Urinary bladder (tissue), 4 donors: ENCODE measurements around the gene GUCY2F. TPM values are rescaled to one million over a fixed set of nuclear protein-coding genes. Genes with fewer than 3 reads are reported as not detected.

Source experiments
- DNase-seq: peaks from one replicate; pipeline ENCODE4 v3.0.0-alpha.2; 2015; ENCODE audit errors: extremely low spot score
- H3K27ac ChIP-seq: one replicate; pipeline ENCODE4 v1.5.1; 2013; ENCODE audit warnings: low read depth, mild to moderate bottlenecking, moderate library complexity
- H3K36me3 ChIP-seq: one replicate; pipeline ENCODE4 v1.6.1; 2013; ENCODE audit warnings: mild to moderate bottlenecking, moderate library complexity; ENCODE audit not compliant: insufficient read depth
- H3K4me1 ChIP-seq: one replicate; pipeline ENCODE4 v1.6.1; 2013; ENCODE audit warnings: mild to moderate bottlenecking, moderate library complexity; ENCODE audit not compliant: insufficient read depth
- H3K4me3 ChIP-seq: one replicate; pipeline ENCODE4 v1.5.1; 2013; ENCODE audit warnings: low read depth, low read length
- WGBS: extraction: QIAGEN DNeasy Blood & Tissue Kit; methylation state at CpG from one replicate; pipeline ENCODE4 v1.1.7; 2013; 5-methylcytosine and 5-hydroxymethylcytosine counted together
- polyA plus RNA-seq: library from polyadenylated mRNA; stranded (reverse); fragments of 200-250 nt; gene quantifications from one replicate; pipeline ENCODE4 v1.2.3, GENCODE V29; 2013
- total RNA-seq: library from RNA; depleted of rRNA; stranded (reverse); fragments of >200 nt; gene quantifications from one replicate; pipeline ENCODE4 v1.2.3, GENCODE V29; 2014
- donor health status: healthy with polysubstance abuse.
- donor health status: healthy.

GUCY2F gene
- total and polyA plus RNA-seq, 2 donors, result not detected

DNA sequence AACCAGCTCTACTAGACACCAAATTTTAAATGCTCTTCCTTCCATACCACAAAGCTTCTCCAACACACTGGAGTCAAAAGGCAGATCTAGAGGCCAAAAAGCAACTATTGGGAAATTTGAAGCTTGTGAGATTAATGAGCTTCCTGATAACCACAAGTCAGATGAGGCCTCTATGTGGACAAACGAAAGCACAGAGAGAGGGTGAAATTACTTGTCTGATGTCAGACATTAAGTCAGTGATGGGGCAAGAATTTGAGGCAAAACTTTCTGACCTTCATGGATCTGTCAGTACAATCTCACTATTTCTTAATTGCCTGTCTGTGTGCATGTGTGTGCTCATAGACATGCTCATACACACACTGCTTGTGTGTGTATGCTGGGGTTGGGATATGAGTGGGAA, 103.6 kb downstream of the GUCY2F start:
- Histone ChIP-seq H3K4me3 (no peak overlapping the region), H3K4me1 (no peaks in the 10 kb centered on the region), H3K27ac (no peak overlapping the region), H3K36me3 (no peaks in the 10 kb centered on the region)
- no peak for DNase-seq
- WGBS, result 57% methylated on average over 1 of the region's 1 CpG

- 87% methylated on average over 1 of the region's 1 CpG for WGBS
- H3K36me3 ChIP-seq, result no peaks in the 10 kb centered on the region
- no peak for DNase-seq
Measured at GRCh38 chrX:109374262-109374960, 107.5 kb downstream of the GUCY2F start.

GRCh38 chrX:109373468-109373867, 108.4 kb downstream of the GUCY2F start:
- no peak for DNase-seq
- Histone ChIP-seq H3K36me3 (no peaks in the 10 kb centered on the region), H3K4me3 (no peak overlapping the region), H3K27ac (no peak overlapping the region), H3K4me1 (no peaks in the 10 kb centered on the region)
- WGBS, result 91% methylated on average over 2 of the region's 2 CpGs

More at GRCh38 chrX:109374262-109374960, 107.5 kb downstream of the GUCY2F start:
- H3K4me1 ChIP-seq, result no peaks in the 10 kb centered on the region
- no peak overlapping the region for H3K4me3 ChIP-seq
- no peak overlapping the region for H3K27ac ChIP-seq

GRCh38 chrX:109372716-109373115, 109.2 kb downstream of the GUCY2F start:
- Histone ChIP-seq H3K36me3 (no peaks in the 10 kb centered on the region), H3K27ac (no peak overlapping the region), H3K4me3 (no peak overlapping the region), H3K4me1 (no peaks in the 10 kb centered on the region)
- 68% methylated on average over 2 of the region's 2 CpGs for WGBS
- no peak for DNase-seq

DNA sequence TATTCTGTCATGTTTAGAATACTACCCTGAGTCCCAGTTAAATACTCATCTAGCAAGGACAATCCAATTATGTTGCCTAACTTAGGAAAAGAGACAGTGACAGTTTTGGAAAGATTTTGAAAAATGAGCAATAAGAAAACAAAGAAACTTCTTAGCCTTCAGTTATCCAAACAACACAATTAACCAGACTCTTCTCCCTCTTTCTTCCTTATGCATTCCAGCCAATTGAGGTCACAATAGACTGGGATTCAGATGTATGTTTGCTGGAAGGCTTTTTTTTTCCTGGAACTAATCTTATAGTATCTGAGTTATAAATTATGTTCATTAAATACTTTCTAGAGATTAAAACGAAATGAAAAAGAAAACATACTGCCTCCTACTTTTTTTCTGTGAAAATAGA, 109.6 kb downstream of the GUCY2F start:
- no peaks in the 10 kb centered on the region for H3K36me3 ChIP-seq
- no peak overlapping the region for H3K4me3 ChIP-seq
- H3K4me1 ChIP-seq, result no peaks in the 10 kb centered on the region
- 16% methylated on average over 1 of the region's 1 CpG for WGBS
- H3K27ac ChIP-seq, result no peak overlapping the region
- no peak for DNase-seq

- DNase-seq, result no peak
- H3K36me3 ChIP-seq, result no peaks in the 10 kb centered on the region
- no peak overlapping the region for H3K27ac ChIP-seq
- H3K4me3 ChIP-seq, result no peak overlapping the region
- WGBS, result 79% methylated on average over 4 of the region's 4 CpGs
- no peaks in the 10 kb centered on the region for H3K4me1 ChIP-seq
Measured at GRCh38 chrX:109362101-109362500, 119.8 kb downstream of the GUCY2F start.

DNA sequence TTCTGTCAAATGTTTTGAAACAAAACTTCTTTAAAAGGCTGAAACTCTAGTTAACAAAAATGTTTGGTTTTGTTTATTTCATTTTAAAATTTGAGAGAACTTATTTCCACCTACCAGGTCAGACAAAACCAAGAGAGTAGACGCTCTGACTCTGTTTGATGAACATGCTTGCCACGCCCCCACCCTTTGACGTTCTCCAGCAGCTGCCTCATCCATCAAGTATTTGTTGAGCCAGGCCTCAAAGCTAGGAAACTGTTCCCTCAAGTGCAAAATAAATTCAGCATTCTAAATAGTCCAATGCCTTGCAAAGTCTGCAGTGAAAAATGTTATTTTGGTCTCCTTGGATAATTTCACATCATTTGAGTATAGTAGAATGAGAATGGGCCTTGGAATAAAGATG, 121.6 kb downstream of the GUCY2F start:
- WGBS, result 50% methylated on average over 3 of the region's 3 CpGs
- no peak overlapping the region for H3K4me3 ChIP-seq
- H3K27ac ChIP-seq, result no peak overlapping the region
- no peaks in the 10 kb centered on the region for H3K4me1 ChIP-seq
- DNase-seq, result no peak
- H3K36me3 ChIP-seq, result no peaks in the 10 kb centered on the region

DNA sequence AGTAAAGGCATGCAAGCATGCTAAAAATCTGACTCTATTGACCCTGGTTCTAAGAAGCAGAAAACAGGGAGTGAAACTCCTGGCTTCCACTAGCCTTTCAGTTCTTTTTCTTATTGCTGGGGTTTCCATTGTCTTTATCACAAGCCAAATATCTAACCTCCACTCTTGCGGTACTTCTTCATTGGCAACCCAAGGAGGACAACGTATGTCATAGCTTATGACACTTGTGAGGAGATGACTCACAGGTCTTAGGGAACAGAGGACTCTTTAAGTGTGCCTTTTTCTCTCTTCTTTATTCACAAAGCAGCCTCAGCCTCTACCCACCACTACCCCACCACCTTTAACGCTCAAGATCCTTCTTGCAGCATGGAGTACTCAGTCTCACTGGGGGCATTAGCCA, 124.2 kb downstream of the GUCY2F start:
- Histone ChIP-seq H3K27ac (no peak overlapping the region), H3K4me1 (no peaks in the 10 kb centered on the region), H3K36me3 (no peaks in the 10 kb centered on the region), H3K4me3 (no peak overlapping the region)
- no peak for DNase-seq
- WGBS, result 88% methylated on average over 3 of the region's 3 CpGs

DNA sequence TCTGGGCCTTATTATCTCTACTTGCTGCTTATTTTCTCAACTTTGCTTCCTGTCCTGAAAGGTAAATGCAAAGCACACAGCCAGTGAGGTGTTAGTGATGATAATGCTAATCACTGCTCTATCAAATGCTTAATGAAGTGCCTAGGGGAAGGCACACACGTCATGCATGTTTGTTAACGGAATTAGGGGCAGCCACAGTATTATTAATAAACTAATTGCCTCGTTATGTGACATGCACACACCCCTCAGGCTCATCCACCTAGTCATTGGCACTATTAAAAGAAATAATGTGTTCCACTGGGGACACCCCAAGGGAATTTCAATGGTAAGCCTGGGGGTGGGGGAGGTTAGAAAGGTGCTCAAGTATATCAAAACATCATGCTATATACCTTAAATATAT, 125.2 kb downstream of the GUCY2F start:
- no peak overlapping the region for H3K4me3 ChIP-seq
- H3K36me3 ChIP-seq, result no peaks in the 10 kb centered on the region
- H3K4me1 ChIP-seq, result no peaks in the 10 kb centered on the region
- no peak for DNase-seq
- no peak overlapping the region for H3K27ac ChIP-seq
- WGBS, result 76% methylated on average over 3 of the region's 3 CpGs

GRCh38 chrX:109352066-109352588, 129.8 kb downstream of the GUCY2F start:
- no peak for DNase-seq
- Histone ChIP-seq H3K36me3 (no peaks in the 10 kb centered on the region), H3K4me3 (no peak overlapping the region), H3K27ac (no peak overlapping the region), H3K4me1 (no peaks in the 10 kb centered on the region)
- WGBS, result 22% methylated on average over 4 of the region's 4 CpGs

GRCh38 chrX:109351557-109351956, 130.3 kb downstream of the GUCY2F start:
- no peak overlapping the region for H3K27ac ChIP-seq
- DNase-seq, result no peak
- no peaks in the 10 kb centered on the region for H3K36me3 ChIP-seq
- no peaks in the 10 kb centered on the region for H3K4me1 ChIP-seq
- WGBS, result 52% methylated on average over 3 of the region's 3 CpGs
- H3K4me3 ChIP-seq, result no peak overlapping the region

DNA sequence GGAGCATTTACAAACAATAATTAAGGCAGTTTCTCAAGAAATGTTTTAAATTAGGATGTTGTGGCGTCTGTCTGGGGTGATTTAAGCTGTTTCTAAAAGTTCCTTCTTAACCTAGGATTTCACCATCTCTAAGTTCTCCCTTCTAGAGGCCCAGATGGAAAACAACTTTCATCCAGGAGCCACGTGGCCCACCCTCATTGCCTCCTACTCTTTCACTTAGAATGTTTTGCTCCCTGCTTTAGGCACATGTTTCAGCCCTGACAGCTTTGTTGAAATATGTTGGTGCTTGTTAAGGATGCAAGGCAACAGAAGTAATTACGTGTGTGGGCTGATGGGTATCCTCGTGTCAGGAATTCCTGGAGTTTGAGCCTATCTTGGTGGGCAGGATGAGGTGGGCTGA, 131.3 kb downstream of the GUCY2F start:
- Histone ChIP-seq H3K4me1 (no peaks in the 10 kb centered on the region), H3K27ac (no peak overlapping the region), H3K36me3 (no peaks in the 10 kb centered on the region), H3K4me3 (no peak overlapping the region)
- 85% methylated on average over 4 of the region's 4 CpGs for WGBS
- DNase-seq, result no peak

- no peaks in the 10 kb centered on the region for H3K4me1 ChIP-seq
Measured at GRCh38 chrX:109350051-109350450, 131.8 kb downstream of the GUCY2F start.

GRCh38 chrX:109347632-109348031, 134.3 kb downstream of the GUCY2F start:
- WGBS, result 38% methylated on average over 3 of the region's 3 CpGs
- DNase-seq, result no peak
- Histone ChIP-seq H3K4me3 (no peak overlapping the region), H3K4me1 (no peaks in the 10 kb centered on the region), H3K36me3 (no peaks in the 10 kb centered on the region), H3K27ac (no peak overlapping the region)

More at GRCh38 chrX:109350051-109350450, 131.8 kb downstream of the GUCY2F start:
- no peaks in the 10 kb centered on the region for H3K36me3 ChIP-seq
- H3K27ac ChIP-seq, result no peak overlapping the region
- no peak for DNase-seq
- H3K4me3 ChIP-seq, result no peak overlapping the region
